HEK293T (cell line): Measurements from ENCODE around the gene PPP1R7.

Source experiments
- ARNT ChIP-seq: fragments of 450-650 bp; IDR thresholded peaks from 2 replicates; pipeline ENCODE4 v1.6.1; 2017; ENCODE audit warnings: mild to moderate bottlenecking
- BHLHE40 ChIP-seq: fragments of 450-650 bp; IDR thresholded peaks from 2 replicates; pipeline ENCODE4 v1.6.1; 2016; ENCODE audit warnings: mild to moderate bottlenecking, moderate library complexity, borderline replicate concordance
- CTBP1 ChIP-seq: fragments of 450-650 bp; IDR thresholded peaks from 2 replicates; pipeline ENCODE4 v1.6.1; 2016; ENCODE audit warnings: borderline replicate concordance
- ELF4 ChIP-seq: fragments of 450-650 bp; IDR thresholded peaks from 2 replicates; pipeline ENCODE4 v1.6.1; 2017; ENCODE audit warnings: antibody characterized with exemption
- FOXA1 ChIP-seq: fragments of 450-650 bp; IDR thresholded peaks from 2 replicates; pipeline ENCODE4 v1.6.1; 2016; ENCODE audit warnings: mild to moderate bottlenecking
- FOXK2 ChIP-seq: fragments of 450-650 bp; IDR thresholded peaks from 2 replicates; pipeline ENCODE4 v1.6.1; 2016; ENCODE audit warnings: mild to moderate bottlenecking
- FOXM1 ChIP-seq: fragments of 450-650 bp; IDR thresholded peaks from 2 replicates; pipeline ENCODE4 v1.6.1; 2017; ENCODE audit warnings: mild to moderate bottlenecking, borderline replicate concordance
- HDGF ChIP-seq: fragments of 450-650 bp; IDR thresholded peaks from 2 replicates; pipeline ENCODE4 v1.6.1; 2017; ENCODE audit warnings: antibody characterized with exemption, borderline replicate concordance
- LEF1 ChIP-seq: fragments of 450-650 bp; IDR thresholded peaks from 2 replicates; pipeline ENCODE4 v1.6.1; 2017; ENCODE audit warnings: mild to moderate bottlenecking, borderline replicate concordance
- SP1 ChIP-seq: fragments of 450-650 bp; IDR thresholded peaks from 2 replicates; pipeline ENCODE4 v1.6.1; 2017
- TARDBP ChIP-seq: fragments of 450-650 bp; IDR thresholded peaks from 2 replicates; pipeline ENCODE4 v1.6.1; 2016

GRCh38 chr2:241158546-241158900 lies 8.3 kb downstream of the PPP1R7 start:
- TF ChIP-seq SP1 (no peak), TARDBP (no peak), ARNT (no peak), LEF1 (no peak), CTBP1 (no peak), HDGF (no peak), FOXM1 (no peak), BHLHE40 (no peak), FOXA1 (no peak), ELF4 (no peak), FOXK2 (no peak)
